HEK293 (cell line): ENCODE measurements around the gene OPCML.

Experiments used
- ZBTB26 ChIP-seq: fragments of 450-650 bp; formaldehyde crosslinking; optimal IDR thresholded peaks from 2 replicates; pipeline ENCODE3; 2016; ENCODE audit warnings: missing biosample characterization, mild to moderate bottlenecking, missing genetic modification characterization
- ZBTB8A ChIP-seq: fragments of 450-650 bp; formaldehyde crosslinking; IDR thresholded peaks from 2 replicates; pipeline ENCODE4 v1.5.1; 2016; ENCODE audit warnings: missing biosample characterization, missing genetic modification characterization
- ZNF843 ChIP-seq: fragments of 450-650 bp; formaldehyde crosslinking; IDR thresholded peaks from 2 replicates; pipeline ENCODE4 v1.5.1; 2016; ENCODE audit warnings: missing biosample characterization, missing genetic modification characterization
- ZSCAN5A ChIP-seq: fragments of 450-650 bp; formaldehyde crosslinking; IDR thresholded peaks from 2 replicates; pipeline ENCODE4 v1.5.1; 2016; ENCODE audit warnings: missing biosample characterization, missing genetic modification characterization
- TF ChIP-seq, protein P1 (sequence below): fragments of 450-650 bp; formaldehyde crosslinking; IDR thresholded peaks from 2 replicates; pipeline ENCODE4 v1.5.1; 2017; ENCODE audit warnings: missing biosample characterization, mild to moderate bottlenecking, missing genetic modification characterization, moderate library complexity
- TF ChIP-seq, protein P2 (sequence below): fragments of 450-650 bp; formaldehyde crosslinking; IDR thresholded peaks from 2 replicates; pipeline ENCODE4 v1.5.1; 2016; ENCODE audit warnings: missing biosample characterization, missing genetic modification characterization
- TF ChIP-seq, protein P3 (sequence below): fragments of 450-650 bp; formaldehyde crosslinking; IDR thresholded peaks from 2 replicates; pipeline ENCODE4 v1.5.1; 2016; ENCODE audit warnings: missing biosample characterization, missing genetic modification characterization, low read depth

DNA sequence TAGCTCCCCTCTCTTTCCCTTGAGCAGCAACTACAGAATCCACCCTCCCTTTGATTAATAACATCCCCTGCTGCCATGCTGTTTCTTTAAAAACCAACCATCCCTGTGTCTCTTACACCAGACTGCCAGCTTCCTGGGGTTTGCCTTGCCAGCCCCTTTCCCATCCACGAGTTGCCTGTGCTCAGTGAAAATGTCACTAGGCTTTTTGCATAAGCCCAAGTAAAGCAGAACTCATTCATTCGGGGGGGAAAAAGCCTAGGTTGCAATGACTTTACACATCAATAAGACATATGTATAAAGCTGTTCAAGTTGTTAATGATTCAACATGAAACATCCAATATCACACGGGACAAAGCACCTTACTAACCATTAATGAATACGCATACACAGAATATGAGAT is 398.7 kb downstream of the OPCML start:
- TF ChIP-seq, protein P1, sequence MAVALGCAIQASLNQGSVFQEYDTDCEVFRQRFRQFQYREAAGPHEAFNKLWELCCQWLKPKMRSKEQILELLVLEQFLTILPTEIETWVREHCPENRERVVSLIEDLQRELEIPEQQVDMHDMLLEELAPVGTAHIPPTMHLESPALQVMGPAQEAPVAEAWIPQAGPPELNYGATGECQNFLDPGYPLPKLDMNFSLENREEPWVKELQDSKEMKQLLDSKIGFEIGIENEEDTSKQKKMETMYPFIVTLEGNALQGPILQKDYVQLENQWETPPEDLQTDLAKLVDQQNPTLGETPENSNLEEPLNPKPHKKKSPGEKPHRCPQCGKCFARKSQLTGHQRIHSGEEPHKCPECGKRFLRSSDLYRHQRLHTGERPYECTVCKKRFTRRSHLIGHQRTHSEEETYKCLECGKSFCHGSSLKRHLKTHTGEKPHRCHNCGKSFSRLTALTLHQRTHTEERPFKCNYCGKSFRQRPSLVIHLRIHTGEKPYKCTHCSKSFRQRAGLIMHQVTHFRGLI (tag by site-specific recombination) = no peak
- TF ChIP-seq ZSCAN5A (tag by site-specific recombination) = no peak
- TF ChIP-seq ZBTB26 = no peak
- TF ChIP-seq ZNF843 (tag by site-specific recombination) = no peak
- TF ChIP-seq, protein P2, sequence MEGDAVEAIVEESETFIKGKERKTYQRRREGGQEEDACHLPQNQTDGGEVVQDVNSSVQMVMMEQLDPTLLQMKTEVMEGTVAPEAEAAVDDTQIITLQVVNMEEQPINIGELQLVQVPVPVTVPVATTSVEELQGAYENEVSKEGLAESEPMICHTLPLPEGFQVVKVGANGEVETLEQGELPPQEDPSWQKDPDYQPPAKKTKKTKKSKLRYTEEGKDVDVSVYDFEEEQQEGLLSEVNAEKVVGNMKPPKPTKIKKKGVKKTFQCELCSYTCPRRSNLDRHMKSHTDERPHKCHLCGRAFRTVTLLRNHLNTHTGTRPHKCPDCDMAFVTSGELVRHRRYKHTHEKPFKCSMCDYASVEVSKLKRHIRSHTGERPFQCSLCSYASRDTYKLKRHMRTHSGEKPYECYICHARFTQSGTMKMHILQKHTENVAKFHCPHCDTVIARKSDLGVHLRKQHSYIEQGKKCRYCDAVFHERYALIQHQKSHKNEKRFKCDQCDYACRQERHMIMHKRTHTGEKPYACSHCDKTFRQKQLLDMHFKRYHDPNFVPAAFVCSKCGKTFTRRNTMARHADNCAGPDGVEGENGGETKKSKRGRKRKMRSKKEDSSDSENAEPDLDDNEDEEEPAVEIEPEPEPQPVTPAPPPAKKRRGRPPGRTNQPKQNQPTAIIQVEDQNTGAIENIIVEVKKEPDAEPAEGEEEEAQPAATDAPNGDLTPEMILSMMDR (tag by site-specific recombination) = no peak
- no peak for TF ChIP-seq ZBTB8A (tag by site-specific recombination)
- TF ChIP-seq, protein P3, sequence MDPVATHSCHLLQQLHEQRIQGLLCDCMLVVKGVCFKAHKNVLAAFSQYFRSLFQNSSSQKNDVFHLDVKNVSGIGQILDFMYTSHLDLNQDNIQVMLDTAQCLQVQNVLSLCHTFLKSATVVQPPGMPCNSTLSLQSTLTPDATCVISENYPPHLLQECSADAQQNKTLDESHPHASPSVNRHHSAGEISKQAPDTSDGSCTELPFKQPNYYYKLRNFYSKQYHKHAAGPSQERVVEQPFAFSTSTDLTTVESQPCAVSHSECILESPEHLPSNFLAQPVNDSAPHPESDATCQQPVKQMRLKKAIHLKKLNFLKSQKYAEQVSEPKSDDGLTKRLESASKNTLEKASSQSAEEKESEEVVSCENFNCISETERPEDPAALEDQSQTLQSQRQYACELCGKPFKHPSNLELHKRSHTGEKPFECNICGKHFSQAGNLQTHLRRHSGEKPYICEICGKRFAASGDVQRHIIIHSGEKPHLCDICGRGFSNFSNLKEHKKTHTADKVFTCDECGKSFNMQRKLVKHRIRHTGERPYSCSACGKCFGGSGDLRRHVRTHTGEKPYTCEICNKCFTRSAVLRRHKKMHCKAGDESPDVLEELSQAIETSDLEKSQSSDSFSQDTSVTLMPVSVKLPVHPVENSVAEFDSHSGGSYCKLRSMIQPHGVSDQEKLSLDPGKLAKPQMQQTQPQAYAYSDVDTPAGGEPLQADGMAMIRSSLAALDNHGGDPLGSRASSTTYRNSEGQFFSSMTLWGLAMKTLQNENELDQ (tag by site-specific recombination) = no peak
